GM23338 (cell line): ENCODE results near the gene NDUFB2.

Source experiments
- CTCF ChIP-seq, 2 experiments: fragments of 200-600 bp in 1 of 2; sonication (generic) in 1 of 2; conservative IDR thresholded peaks; 2 replicates each; pipeline versions ENCODE4 v1.5.1 to v1.6.1; 2016 to 2017; ENCODE audit warnings: antibody characterized with exemption in 2 of 2, low read depth in 2 of 2, mild to moderate bottlenecking in 2 of 2, moderate library complexity in 1 of 2
- EZH2 ChIP-seq: fragments of 200-600 bp; sonication (generic); IDR thresholded peaks from one replicate; pipeline ENCODE4 v1.8.0; 2017; ENCODE audit warnings: antibody characterized with exemption, mild to moderate bottlenecking, low read depth; ENCODE audit not compliant: unreplicated experiment
- POLR2AphosphoS5 ChIP-seq: IDR thresholded peaks from 2 replicates; pipeline ENCODE4 v1.6.1; 2016; ENCODE audit warnings: antibody characterized with exemption, low read depth
- STAT1 ChIP-seq: IDR thresholded peaks from one replicate; pipeline ENCODE4 v1.6.1; 2016; ENCODE audit warnings: antibody characterized with exemption; ENCODE audit not compliant: unreplicated experiment

- TF ChIP-seq CTCF (conservative IDR thresholded peaks at IDR 0.05; ENCODE audit: low read depth in 2 of 2) (no peak), POLR2AphosphoS5 (no peak), EZH2 (no peak), STAT1 (no peak)
These were observed 12.9 kb upstream of the NDUFB2 start for GRCh38 chr7:140683657-140684056.
